Mononuclear cell (primary cell): Measurements from ENCODE around the gene GPR139. TPM values are rescaled to one million over a fixed set of nuclear protein-coding genes. Genes with fewer than 3 reads are reported as not detected.

Experiments
- H3K27me3 ChIP-seq: 2 replicates; pipeline ENCODE4 v1.6.0; 2011; ENCODE audit warnings: low read length, control low read depth; ENCODE audit not compliant: insufficient read depth
- H3K4me1 ChIP-seq: 2 replicates; pipeline ENCODE4 v1.5.1; 2011; ENCODE audit warnings: mild to moderate bottlenecking, low read length, control low read depth; ENCODE audit not compliant: insufficient read depth
- H3K4me3 ChIP-seq: 2 replicates; pipeline ENCODE4 v1.5.1; 2011; ENCODE audit warnings: mild to moderate bottlenecking, low read length, moderate library complexity
- H3K9me3 ChIP-seq: 2 replicates; pipeline ENCODE4 v1.5.1; 2011; ENCODE audit warnings: low read depth, mild to moderate bottlenecking, control low read depth, low read length
- total RNA-seq: library from RNA; depleted of rRNA; stranded (reverse); fragments of >200 nt; gene quantifications from one replicate; pipeline ENCODE4 v1.2.3, GENCODE V29; 2012

GPR139 gene
- total RNA-seq, 1 donor = not detected

GRCh38 chr16:20074099-20074991 is 655 bp upstream of the GPR139 start:
- peaks cover 14% of the 10 kb centered on the region for H3K27me3 ChIP-seq
- no peaks in the 10 kb centered on the region for H3K4me1 ChIP-seq
- no peak overlapping the region for H3K4me3 ChIP-seq
- H3K9me3 ChIP-seq = no peaks in the 10 kb centered on the region

GRCh38 chr16:20072874-20073202 is 852 bp downstream of the GPR139 start:
- Histone ChIP-seq H3K9me3 (no peaks in the 10 kb centered on the region), H3K27me3 (peaks cover 14% of the 10 kb centered on the region), H3K4me1 (no peaks in the 10 kb centered on the region), H3K4me3 (no peak overlapping the region)

- Histone ChIP-seq H3K27me3 (peaks cover 14% of the 10 kb centered on the region), H3K4me1 (no peaks in the 10 kb centered on the region), H3K9me3 (no peaks in the 10 kb centered on the region), H3K4me3 (no peak overlapping the region)
Observed at GRCh38 chr16:20072146-20072873, 1.4 kb downstream of the GPR139 start.

- Histone ChIP-seq H3K4me1 (no peaks in the 10 kb centered on the region), H3K4me3 (no peak overlapping the region), H3K27me3 (no peaks in the 10 kb centered on the region), H3K9me3 (no peaks in the 10 kb centered on the region)
Observed at GRCh38 chr16:20064931-20065330, 8.8 kb downstream of the GPR139 start.

- Histone ChIP-seq H3K4me1 (no peaks in the 10 kb centered on the region), H3K4me3 (no peak overlapping the region), H3K9me3 (no peaks in the 10 kb centered on the region), H3K27me3 (no peaks in the 10 kb centered on the region)
Observed at GRCh38 chr16:20064520-20064919, 9.2 kb downstream of the GPR139 start.

- Histone ChIP-seq H3K4me1 (no peaks in the 10 kb centered on the region), H3K9me3 (no peaks in the 10 kb centered on the region), H3K4me3 (no peak overlapping the region), H3K27me3 (no peaks in the 10 kb centered on the region)
Observed at GRCh38 chr16:20061132-20061531, 12.6 kb downstream of the GPR139 start.

- no peaks in the 10 kb centered on the region for H3K9me3 ChIP-seq
- no peak overlapping the region for H3K4me3 ChIP-seq
- no peaks in the 10 kb centered on the region for H3K27me3 ChIP-seq
- no peaks in the 10 kb centered on the region for H3K4me1 ChIP-seq
Observed at GRCh38 chr16:20056436-20056835, 17.3 kb downstream of the GPR139 start.

GRCh38 chr16:20053336-20053735 is 20.4 kb downstream of the GPR139 start:
- no peaks in the 10 kb centered on the region for H3K27me3 ChIP-seq
- H3K4me3 ChIP-seq = no peak overlapping the region
- H3K9me3 ChIP-seq = no peaks in the 10 kb centered on the region
- no peaks in the 10 kb centered on the region for H3K4me1 ChIP-seq

GRCh38 chr16:20051611-20052010 is 22.1 kb downstream of the GPR139 start:
- no peak overlapping the region for H3K4me3 ChIP-seq
- H3K27me3 ChIP-seq = no peaks in the 10 kb centered on the region
- H3K9me3 ChIP-seq = no peaks in the 10 kb centered on the region
- no peaks in the 10 kb centered on the region for H3K4me1 ChIP-seq

- Histone ChIP-seq H3K9me3 (no peaks in the 10 kb centered on the region), H3K4me1 (no peaks in the 10 kb centered on the region), H3K4me3 (no peak overlapping the region), H3K27me3 (no peaks in the 10 kb centered on the region)
Observed at GRCh38 chr16:20051147-20051546, 22.5 kb downstream of the GPR139 start.

GRCh38 chr16:20049831-20050230 is 23.9 kb downstream of the GPR139 start:
- H3K9me3 ChIP-seq = no peaks in the 10 kb centered on the region
- no peaks in the 10 kb centered on the region for H3K4me1 ChIP-seq
- H3K27me3 ChIP-seq = no peaks in the 10 kb centered on the region
- H3K4me3 ChIP-seq = no peak overlapping the region

GRCh38 chr16:20045886-20046285 is 27.8 kb downstream of the GPR139 start:
- Histone ChIP-seq H3K4me3 (no peak overlapping the region), H3K4me1 (no peaks in the 10 kb centered on the region), H3K9me3 (no peaks in the 10 kb centered on the region), H3K27me3 (no peaks in the 10 kb centered on the region)

- H3K4me3 ChIP-seq = no peak overlapping the region
- no peaks in the 10 kb centered on the region for H3K9me3 ChIP-seq
- H3K4me1 ChIP-seq = no peaks in the 10 kb centered on the region
- no peaks in the 10 kb centered on the region for H3K27me3 ChIP-seq
Observed at GRCh38 chr16:20042848-20043247, 30.8 kb downstream of the GPR139 start.

- Histone ChIP-seq H3K4me1 (no peaks in the 10 kb centered on the region), H3K9me3 (no peaks in the 10 kb centered on the region), H3K27me3 (no peaks in the 10 kb centered on the region), H3K4me3 (no peak overlapping the region)
Observed at GRCh38 chr16:20041924-20042596, 31.6 kb downstream of the GPR139 start.

GRCh38 chr16:20040011-20040410 is 33.7 kb downstream of the GPR139 start:
- Histone ChIP-seq H3K27me3 (no peaks in the 10 kb centered on the region), H3K9me3 (no peaks in the 10 kb centered on the region), H3K4me3 (no peak overlapping the region), H3K4me1 (no peaks in the 10 kb centered on the region)
